Nephron (organoid): Measurements from ENCODE around the gene APBB1IP.
"Not testable (repeated sequence)": the region's sequence is repeated elsewhere in the genome, so short reads cannot be mapped to it uniquely, and the experiment has no call there.

Experiments used
- H3K27ac Mint-ChIP-seq, 3 experiments: 2 replicates each; pipeline ENCODE4 v1.8.0; 2020; ENCODE audit warnings: mixed read lengths in 3 of 3, mild to moderate bottlenecking in 2 of 3, moderate library complexity in 1 of 3
- H3K27me3 Mint-ChIP-seq: 2 replicates; pipeline ENCODE4 v1.8.0; 2021; ENCODE audit warnings: low read depth, mild to moderate bottlenecking, moderate library complexity, mixed read lengths
- H3K36me3 Mint-ChIP-seq: 2 replicates; pipeline ENCODE4 v1.8.0; 2020; ENCODE audit warnings: low read depth, mixed read lengths
- H3K4me1 Mint-ChIP-seq: 2 replicates; pipeline ENCODE4 v1.8.0; 2020; ENCODE audit warnings: mixed read lengths
- H3K4me3 Mint-ChIP-seq, 3 experiments: 2 replicates each; pipeline ENCODE4 v1.8.0; 2020; ENCODE audit warnings: mild to moderate bottlenecking in 3 of 3, mixed read lengths in 3 of 3, moderate library complexity in 2 of 3
- H3K9me3 Mint-ChIP-seq: 2 replicates; pipeline ENCODE4 v1.8.0; 2020; ENCODE audit warnings: mixed read lengths
- TF ChIP-seq, protein P1 (sequence below), 3 experiments: fragments of 200-600 bp; sonication (generic); IDR thresholded peaks; one replicate each; pipeline ENCODE4 v1.5.0; 2021; ENCODE audit warnings: antibody characterized with exemption in 3 of 3; ENCODE audit not compliant: unreplicated experiment in 3 of 3

Gene APBB1IP, protein sequence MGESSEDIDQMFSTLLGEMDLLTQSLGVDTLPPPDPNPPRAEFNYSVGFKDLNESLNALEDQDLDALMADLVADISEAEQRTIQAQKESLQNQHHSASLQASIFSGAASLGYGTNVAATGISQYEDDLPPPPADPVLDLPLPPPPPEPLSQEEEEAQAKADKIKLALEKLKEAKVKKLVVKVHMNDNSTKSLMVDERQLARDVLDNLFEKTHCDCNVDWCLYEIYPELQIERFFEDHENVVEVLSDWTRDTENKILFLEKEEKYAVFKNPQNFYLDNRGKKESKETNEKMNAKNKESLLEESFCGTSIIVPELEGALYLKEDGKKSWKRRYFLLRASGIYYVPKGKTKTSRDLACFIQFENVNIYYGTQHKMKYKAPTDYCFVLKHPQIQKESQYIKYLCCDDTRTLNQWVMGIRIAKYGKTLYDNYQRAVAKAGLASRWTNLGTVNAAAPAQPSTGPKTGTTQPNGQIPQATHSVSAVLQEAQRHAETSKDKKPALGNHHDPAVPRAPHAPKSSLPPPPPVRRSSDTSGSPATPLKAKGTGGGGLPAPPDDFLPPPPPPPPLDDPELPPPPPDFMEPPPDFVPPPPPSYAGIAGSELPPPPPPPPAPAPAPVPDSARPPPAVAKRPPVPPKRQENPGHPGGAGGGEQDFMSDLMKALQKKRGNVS

DNA sequence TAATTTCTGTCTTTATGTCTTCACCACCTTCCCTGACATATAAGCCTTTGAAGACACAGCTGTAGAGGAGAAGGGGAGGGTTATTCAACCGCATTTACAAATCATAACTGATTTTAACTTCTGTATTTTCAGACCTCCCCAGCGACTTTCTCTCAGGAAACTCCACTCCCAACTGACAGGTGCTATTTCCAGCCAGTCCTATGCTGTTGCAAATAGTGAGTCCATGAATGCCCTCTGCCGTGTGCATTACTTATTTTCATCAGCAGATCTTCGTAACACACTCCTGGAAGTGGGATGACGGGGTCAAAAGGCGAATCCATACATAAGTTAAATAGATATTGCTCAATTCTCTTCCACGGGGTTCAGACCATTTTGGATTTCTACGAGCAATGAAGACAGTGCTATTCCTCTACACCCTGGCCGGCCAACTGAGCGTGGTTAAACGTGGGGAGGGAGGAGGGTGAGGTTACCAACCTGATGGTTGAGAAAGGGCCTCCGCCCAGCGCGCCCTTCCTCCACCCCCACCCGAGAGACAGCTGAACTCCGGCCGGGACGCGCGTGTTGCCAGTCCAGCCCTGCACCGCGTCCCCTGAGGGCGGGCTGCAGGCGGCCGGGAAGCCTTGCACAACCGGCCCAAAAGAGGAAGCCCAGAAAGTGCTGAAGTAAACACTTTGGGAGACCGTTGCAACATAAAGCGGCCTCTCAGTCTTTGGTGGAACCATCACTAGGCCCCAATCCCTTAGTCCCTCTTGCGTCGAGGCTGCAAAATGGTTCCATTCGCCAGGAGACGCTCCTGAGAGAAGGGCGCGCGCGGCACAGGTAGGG is at the start of gene APBB1IP:
Gene APBB1IP (plus strand): TSS at position 705 of the 825 bp plus-strand sequence. CDS start 53,986 bp downstream, outside the sequence.
- Mint-ChIP-seq H3K4me1 (no peaks in the 10 kb centered on the region), H3K9me3 (no peaks in the 10 kb centered on the region), H3K4me3 (no peak within 1 kb of the TSS), H3K27me3 (peaks cover 59% of the 10 kb centered on the region), H3K27ac (no peak within 1 kb of the TSS), H3K36me3 (no peaks in the 10 kb centered on the region)
- TF ChIP-seq, protein P1, sequence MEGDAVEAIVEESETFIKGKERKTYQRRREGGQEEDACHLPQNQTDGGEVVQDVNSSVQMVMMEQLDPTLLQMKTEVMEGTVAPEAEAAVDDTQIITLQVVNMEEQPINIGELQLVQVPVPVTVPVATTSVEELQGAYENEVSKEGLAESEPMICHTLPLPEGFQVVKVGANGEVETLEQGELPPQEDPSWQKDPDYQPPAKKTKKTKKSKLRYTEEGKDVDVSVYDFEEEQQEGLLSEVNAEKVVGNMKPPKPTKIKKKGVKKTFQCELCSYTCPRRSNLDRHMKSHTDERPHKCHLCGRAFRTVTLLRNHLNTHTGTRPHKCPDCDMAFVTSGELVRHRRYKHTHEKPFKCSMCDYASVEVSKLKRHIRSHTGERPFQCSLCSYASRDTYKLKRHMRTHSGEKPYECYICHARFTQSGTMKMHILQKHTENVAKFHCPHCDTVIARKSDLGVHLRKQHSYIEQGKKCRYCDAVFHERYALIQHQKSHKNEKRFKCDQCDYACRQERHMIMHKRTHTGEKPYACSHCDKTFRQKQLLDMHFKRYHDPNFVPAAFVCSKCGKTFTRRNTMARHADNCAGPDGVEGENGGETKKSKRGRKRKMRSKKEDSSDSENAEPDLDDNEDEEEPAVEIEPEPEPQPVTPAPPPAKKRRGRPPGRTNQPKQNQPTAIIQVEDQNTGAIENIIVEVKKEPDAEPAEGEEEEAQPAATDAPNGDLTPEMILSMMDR (IDR thresholded peaks at IDR 0.05; ENCODE audit: unreplicated experiment in 3 of 3), result no peak

DNA sequence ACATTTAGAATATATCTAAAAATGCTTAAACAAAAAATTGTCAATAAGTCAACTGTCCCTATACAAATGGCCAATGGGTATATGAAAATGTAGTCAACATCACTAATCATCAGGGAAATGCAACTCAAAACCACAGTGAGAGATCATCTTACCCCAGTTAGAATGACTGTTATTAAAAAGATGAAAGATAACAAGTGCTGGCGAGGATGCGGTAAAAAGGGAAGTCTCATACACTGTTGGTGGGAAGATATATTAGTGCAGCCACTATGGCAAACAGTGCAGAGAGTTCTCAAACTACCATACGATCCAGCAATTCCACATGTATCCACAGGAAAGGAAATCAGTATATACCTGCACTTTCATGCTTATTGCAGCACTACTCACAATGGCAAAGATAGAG is 48.6 kb upstream of the APBB1IP start:
- Mint-ChIP-seq H3K36me3 (no peaks in the 10 kb centered on the region), H3K27me3 (peaks cover 29% of the 10 kb centered on the region)

DNA sequence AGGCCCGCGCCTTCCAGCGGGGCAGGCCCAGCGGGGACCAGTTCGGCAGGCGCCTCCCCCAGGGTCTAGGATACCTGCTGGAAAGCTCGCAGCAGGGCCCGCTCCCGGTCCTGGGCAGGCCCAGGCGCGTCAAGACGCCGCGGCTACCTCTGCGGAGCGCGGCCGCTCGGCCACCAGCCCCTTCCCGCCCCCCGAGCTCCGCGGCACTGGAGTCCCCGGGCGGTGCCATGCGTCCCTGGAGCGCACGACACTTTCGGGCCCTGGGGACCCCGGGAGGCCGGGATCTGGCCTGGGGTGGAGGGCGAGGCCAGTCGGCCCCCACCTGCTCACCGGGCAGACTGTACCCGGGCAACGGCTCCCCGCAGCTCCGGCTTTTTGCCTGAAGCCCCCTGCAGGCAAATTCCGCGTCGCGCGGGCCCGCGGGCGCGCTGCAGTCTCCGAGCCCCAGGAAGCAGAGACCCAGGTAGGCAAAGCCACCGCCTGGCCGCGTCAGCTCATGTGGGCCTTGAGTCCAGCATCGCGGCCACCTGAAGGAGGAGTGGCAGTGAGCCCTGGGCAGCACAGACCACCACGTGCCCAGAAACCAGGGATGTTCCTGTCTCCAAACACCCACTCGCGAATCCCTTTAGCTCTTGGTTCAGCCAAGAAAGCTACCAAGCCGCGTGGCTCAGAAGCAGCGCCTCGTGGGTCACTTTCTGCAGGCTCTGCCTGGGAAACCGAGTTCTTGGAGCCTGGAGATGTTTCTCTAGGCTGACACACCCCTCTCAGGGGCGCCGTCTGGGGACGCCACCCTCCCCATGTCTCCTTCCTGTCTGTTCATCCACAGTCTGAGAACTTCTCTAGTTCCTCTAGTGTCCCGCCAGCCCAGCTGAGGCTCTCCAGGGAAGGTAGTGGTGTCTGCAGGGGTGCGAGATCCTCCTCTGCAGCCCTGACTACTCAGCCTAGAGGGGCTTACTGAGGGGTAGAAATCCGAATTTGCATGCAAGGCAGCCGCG is 46.1 kb upstream of the APBB1IP start:
- Mint-ChIP-seq H3K27me3 (peaks cover 29% of the 10 kb centered on the region), H3K36me3 (no peaks in the 10 kb centered on the region), H3K4me3 (no peak overlapping the region), H3K9me3 (no peaks in the 10 kb centered on the region), H3K27ac (no peak overlapping the region), H3K4me1 (no peaks in the 10 kb centered on the region)
- TF ChIP-seq, protein P1 (IDR thresholded peaks at IDR 0.05; ENCODE audit: unreplicated experiment in 3 of 3), result no peak

More for the DNA sequence above, 48.6 kb upstream of the APBB1IP start:
- TF ChIP-seq, protein P1 (IDR thresholded peaks at IDR 0.05; ENCODE audit: unreplicated experiment in 3 of 3), result no peak
- Mint-ChIP-seq H3K4me3 (no peak overlapping the region), H3K27ac (no peak overlapping the region), H3K4me1 (no peaks in the 10 kb centered on the region), H3K9me3 (no peaks in the 10 kb centered on the region)

DNA sequence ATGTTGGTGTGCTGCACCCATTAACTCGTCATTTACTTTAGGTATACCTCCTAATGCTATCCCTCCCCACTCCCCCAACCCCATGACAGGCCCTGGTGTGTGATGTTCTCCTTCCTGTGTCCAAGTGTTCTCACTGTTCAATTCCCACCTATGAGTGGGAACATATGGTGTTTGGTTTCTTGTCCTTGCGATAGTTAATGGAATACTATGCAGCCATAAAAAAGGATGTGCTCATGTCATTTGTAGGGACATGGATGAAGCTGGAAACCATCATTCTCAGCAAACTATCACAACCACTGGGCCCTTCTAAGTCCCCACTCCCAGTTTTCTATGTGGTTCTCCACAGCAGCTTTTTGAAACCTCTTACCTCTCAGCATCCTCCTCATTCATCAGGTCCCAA is 39.8 kb upstream of the APBB1IP start:
- H3K36me3 Mint-ChIP-seq, H3K4me3 Mint-ChIP-seq, H3K27ac Mint-ChIP-seq, H3K27me3 Mint-ChIP-seq, H3K4me1 Mint-ChIP-seq, H3K9me3 Mint-ChIP-seq: not testable (repeated sequence)

DNA sequence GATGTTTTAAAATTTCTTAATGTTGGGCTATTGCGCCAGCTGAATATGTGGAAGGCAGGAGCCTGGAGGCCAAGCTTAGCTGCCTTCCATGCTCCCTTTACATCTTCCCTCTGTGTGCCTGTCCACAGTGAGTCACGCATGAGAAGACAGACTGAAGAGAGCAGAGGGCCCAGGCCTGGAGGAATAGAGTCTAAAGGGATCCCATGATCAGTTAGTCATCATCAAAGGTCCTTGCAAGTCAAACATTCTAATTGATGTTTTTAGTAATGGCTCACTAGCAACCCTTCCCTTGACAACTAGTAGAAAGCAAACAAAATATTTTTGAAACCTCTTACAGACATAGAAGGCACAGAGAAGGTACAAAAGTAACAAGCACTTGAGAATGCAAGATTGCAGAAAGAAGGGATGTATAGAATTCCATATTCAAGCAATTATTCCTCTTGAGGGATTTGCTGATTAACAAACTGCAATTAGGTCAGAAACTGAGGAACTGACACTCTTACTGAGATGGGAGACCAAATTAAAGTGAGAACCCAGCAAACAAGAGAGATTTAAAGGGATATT is 30.7 kb upstream of the APBB1IP start:
- H3K36me3 Mint-ChIP-seq, result no peaks in the 10 kb centered on the region
- H3K9me3 Mint-ChIP-seq, result no peaks in the 10 kb centered on the region
- TF ChIP-seq, protein P1 (IDR thresholded peaks at IDR 0.05; ENCODE audit: unreplicated experiment in 3 of 3), result no peak
- H3K27ac Mint-ChIP-seq, result no peak overlapping the region
- H3K4me1 Mint-ChIP-seq, result no peaks in the 10 kb centered on the region
- no peaks in the 10 kb centered on the region for H3K27me3 Mint-ChIP-seq
- H3K4me3 Mint-ChIP-seq, result no peak overlapping the region
